AG09319 (cell line): Measurements from ENCODE around the gene GINS2.

ENCODE experiments used
- DNase-seq: peaks from one replicate; pipeline ENCODE4 v3.0.0-alpha.2; 2010; ENCODE audit warnings: low read depth; ENCODE audit errors: extremely low read depth
- CTCF ChIP-seq: IDR thresholded peaks from 2 replicates; pipeline ENCODE4 v1.5.1; 2011; ENCODE audit warnings: low read depth, mild to moderate bottlenecking, inconsistent platforms, low read length, moderate library complexity

Gene GINS2

GRCh38 chr16:85637061-85637807 lies 51.5 kb downstream of the GINS2 start:
- TF ChIP-seq CTCF, result no peak

GRCh38 chr16:85636234-85636812 lies 52.4 kb downstream of the GINS2 start:
- DNase-seq, result no peak
- TF ChIP-seq CTCF, result no peak

More at GRCh38 chr16:85637061-85637807, 51.5 kb downstream of the GINS2 start:
- no peak for DNase-seq

GRCh38 chr16:85635545-85636140 lies 53.1 kb downstream of the GINS2 start:
- no peak for DNase-seq
- TF ChIP-seq CTCF, result no peak

GRCh38 chr16:85634747-85635544 lies 53.8 kb downstream of the GINS2 start:
- no peak for DNase-seq
- TF ChIP-seq CTCF, result no peak; the same call in 1 of the 2 replicates

GRCh38 chr16:85633888-85634287 lies 54.9 kb downstream of the GINS2 start:
- DNase-seq, result no peak
- no peak for TF ChIP-seq CTCF

- no peak for TF ChIP-seq CTCF
- no peak for DNase-seq
Measured at GRCh38 chr16:85633438-85633743, 55.4 kb downstream of the GINS2 start.
